H1 (cell line): ENCODE results near the gene ADAMTS17. TPM values are rescaled to one million over a fixed set of nuclear protein-coding genes. Genes with fewer than 3 reads are reported as not detected.

Experiments used
- CHD1 ChIP-seq: IDR thresholded peaks from 2 replicates; pipeline ENCODE4 v1.6.1; 2012; ENCODE audit warnings: low read depth, low read length, improper control_type of control experiment
- CHD7 ChIP-seq: fragments of 300-600 bp; sonication (generic); IDR thresholded peaks from 2 replicates; pipeline ENCODE4 v1.7.1; 2012; ENCODE audit warnings: low read length, moderate library complexity, mild to moderate bottlenecking, inconsistent platforms; ENCODE audit not compliant: insufficient replicate concordance
- CTBP2 ChIP-seq: IDR thresholded peaks from 2 replicates; pipeline ENCODE4 v1.7.0; 2011; ENCODE audit warnings: borderline replicate concordance, mild to moderate bottlenecking, moderate library complexity, mixed read lengths, low read length; ENCODE audit not compliant: insufficient read depth, insufficient read length
- HDAC6 ChIP-seq: IDR thresholded peaks from one replicate; pipeline ENCODE4 v1.7.1; 2012; ENCODE audit warnings: low read depth, mild to moderate bottlenecking, inconsistent platforms, low read length, moderate library complexity
- NANOG ChIP-seq: IDR thresholded peaks from 2 replicates; pipeline ENCODE4 v1.6.1; 2011; ENCODE audit warnings: low read length, low read depth, mild to moderate bottlenecking, inconsistent platforms; ENCODE audit not compliant: insufficient read depth, poor library complexity, severe bottlenecking
- PHF8 ChIP-seq: fragments of 200-600 bp; sonication (generic); conservative IDR thresholded peaks from 2 replicates; pipeline ENCODE4 v1.7.1; 2012; ENCODE audit warnings: low read depth, mild to moderate bottlenecking, inconsistent platforms, low read length, moderate library complexity
- RNF2 ChIP-seq: fragments of 200-900, 300-1000 bp; sonication (generic); IDR thresholded peaks from 2 replicates; pipeline ENCODE4 v1.7.1; 2016; ENCODE audit warnings: borderline replicate concordance, low read depth, mild to moderate bottlenecking, antibody characterized with exemption, low read length; ENCODE audit not compliant: poor library complexity, severe bottlenecking; ENCODE audit errors: missing control alignments
- RXRA ChIP-seq: IDR thresholded peaks from 2 replicates; pipeline ENCODE4 v1.6.1; 2011; ENCODE audit warnings: low read depth, mild to moderate bottlenecking, low read length, moderate library complexity; ENCODE audit not compliant: insufficient read depth
- TAF1 ChIP-seq: IDR thresholded peaks from 2 replicates; pipeline ENCODE4 v1.6.1; 2011; ENCODE audit warnings: mild to moderate bottlenecking, low read depth, low read length
- polyA plus RNA-seq, 7 experiments: library from polyadenylated mRNA; depleted of rRNA in 3 of 7; stranded (reverse) in 5 of 7; unstranded in 2 of 7; fragments of >200 nt in 5 of 7; fragments of 200-250 nt in 2 of 7; gene quantifications; 1 replicate in 5 of 7; 2 replicates in 1 of 7; 4 replicates in 1 of 7; pipeline versions ENCODE4 v1.2.1 to v1.2.3, GENCODE V29; 2011 to 2013; ENCODE audit warnings: missing spikeins in 2 of 7, mixed read lengths in 2 of 7
- total RNA-seq: library from RNA; stranded (reverse); fragmentation: NEBNext Ultra II Directional; extraction: Animal tissue kit (Norgen Biotek cat#: 25700); gene quantifications from 2 replicates; pipeline ENCODE4 v1.2.1, GENCODE V29; 2021

The ADAMTS17 gene
- total and polyA plus RNA-seq, 2 of the 8 experiments (the other 6 are each of a cell fraction or from before 2014, with no cell fraction given), result 0.51 to 1.7 TPM

DNA sequence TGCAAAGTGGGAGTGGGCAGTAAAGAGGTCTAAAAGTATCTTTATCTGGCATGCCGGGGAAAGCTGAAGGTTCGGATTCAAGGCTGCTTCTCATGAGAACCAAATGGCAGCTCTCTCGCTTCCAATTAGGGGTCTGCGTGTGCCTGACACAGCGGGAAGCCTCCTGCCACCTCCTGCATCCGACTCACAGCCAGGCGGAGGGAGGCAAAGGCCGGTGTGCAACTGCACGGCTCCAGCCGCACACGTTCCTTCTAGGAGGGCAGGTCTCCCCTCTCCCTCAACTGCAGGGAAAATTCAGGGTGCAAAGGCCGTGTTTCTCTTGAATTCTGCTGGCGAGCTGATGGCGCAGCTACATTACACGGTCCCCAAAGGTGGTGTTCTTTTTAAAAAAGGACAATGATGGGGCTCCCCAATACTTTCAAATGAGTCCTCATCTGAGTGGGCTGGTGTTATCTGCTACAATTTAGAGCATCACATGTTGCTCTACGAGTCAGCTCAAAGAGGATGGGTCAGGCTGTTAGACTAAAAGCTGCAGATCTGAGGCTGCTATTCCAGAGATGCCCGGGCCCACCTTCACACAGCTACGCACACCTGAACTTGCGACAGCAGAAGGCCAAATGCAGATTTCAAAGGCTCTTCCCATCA is 226.6 kb downstream of the ADAMTS17 start (continued):
- no peak for TF ChIP-seq CHD7
- no peak for TF ChIP-seq NANOG
- no peak for TF ChIP-seq CTBP2
- TF ChIP-seq CHD1, result no peak
- TF ChIP-seq RNF2, result no peak
- no peak for TF ChIP-seq TAF1
- TF ChIP-seq HDAC6, result no peak
- TF ChIP-seq RXRA, result no peak
- TF ChIP-seq PHF8, result no peak
